Right forelimb (tissue), 1 donor: ENCODE results near the gene DAPK2.

Experiments used
- DNase-seq: peaks from one replicate; pipeline ENCODE4 v3.0.0-alpha.2; 2018

The DAPK2 gene

GRCh38 chr15:64052925-64053491, 6.7 kb upstream of the DAPK2 start:
- DNase-seq = no peak

GRCh38 chr15:64051407-64052259, 5.3 kb upstream of the DAPK2 start:
- DNase-seq = no peak

GRCh38 chr15:64051093-64051402, 4.8 kb upstream of the DAPK2 start:
- no peak for DNase-seq

- DNase-seq = no peak
These were observed 4.2 kb upstream of the DAPK2 start for GRCh38 chr15:64050281-64051092.

GRCh38 chr15:64048781-64049460, 2.6 kb upstream of the DAPK2 start:
- DNase-seq = no peak

- no peak for DNase-seq
These were observed 388 bp downstream of the DAPK2 start for GRCh38 chr15:64045774-64046420.

GRCh38 chr15:64045101-64045435, 1.2 kb downstream of the DAPK2 start:
- DNase-seq = no peak

GRCh38 chr15:64044300-64045100, 1.8 kb downstream of the DAPK2 start:
- no peak for DNase-seq

- no peak for DNase-seq
These were observed 7.2 kb downstream of the DAPK2 start for GRCh38 chr15:64038878-64039610.

GRCh38 chr15:64037966-64038365, 8.3 kb downstream of the DAPK2 start:
- DNase-seq = no peak

- DNase-seq = no peak
These were observed 9.2 kb downstream of the DAPK2 start for GRCh38 chr15:64037116-64037515.

GRCh38 chr15:64035525-64035924, 10.8 kb downstream of the DAPK2 start:
- no peak for DNase-seq

GRCh38 chr15:64034519-64034918, 11.8 kb downstream of the DAPK2 start:
- no peak for DNase-seq

GRCh38 chr15:64032329-64032728, 14.0 kb downstream of the DAPK2 start:
- DNase-seq = no peak

- DNase-seq = no peak
These were observed 16.2 kb downstream of the DAPK2 start for GRCh38 chr15:64030123-64030522.

GRCh38 chr15:64029633-64030032, 16.7 kb downstream of the DAPK2 start:
- DNase-seq = no peak

GRCh38 chr15:64029110-64029509, 17.2 kb downstream of the DAPK2 start:
- no peak for DNase-seq

- no peak for DNase-seq
These were observed 19.7 kb downstream of the DAPK2 start for GRCh38 chr15:64026591-64026990.

GRCh38 chr15:64024172-64025050, 21.9 kb downstream of the DAPK2 start:
- DNase-seq = no peak

GRCh38 chr15:64023220-64023619, 23.1 kb downstream of the DAPK2 start:
- no peak for DNase-seq
